GM18951 (cell line): ENCODE results near the gene MRLN.
"Not testable (repeated sequence)": the region's sequence is repeated elsewhere in the genome, so short reads cannot be mapped to it uniquely, and the experiment has no call there.

Source experiments
- POLR2A ChIP-seq: IDR thresholded peaks from 4 replicates; pipeline ENCODE4 v1.6.1; 2011; ENCODE audit warnings: mild to moderate bottlenecking; ENCODE audit not compliant: insufficient read length, insufficient read depth; ENCODE audit errors: extremely low read depth
- in situ Hi-C: fragments of 300-500 bp; cut with MboI; formaldehyde crosslinking; loops from one replicate; pipeline ENCODE4 v1.12.0; 2022; ENCODE audit warnings: low sequenced_read_pairs, mixed read lengths, inconsistent platforms; ENCODE audit not compliant: unreplicated experiment

MRLN gene

DNA sequence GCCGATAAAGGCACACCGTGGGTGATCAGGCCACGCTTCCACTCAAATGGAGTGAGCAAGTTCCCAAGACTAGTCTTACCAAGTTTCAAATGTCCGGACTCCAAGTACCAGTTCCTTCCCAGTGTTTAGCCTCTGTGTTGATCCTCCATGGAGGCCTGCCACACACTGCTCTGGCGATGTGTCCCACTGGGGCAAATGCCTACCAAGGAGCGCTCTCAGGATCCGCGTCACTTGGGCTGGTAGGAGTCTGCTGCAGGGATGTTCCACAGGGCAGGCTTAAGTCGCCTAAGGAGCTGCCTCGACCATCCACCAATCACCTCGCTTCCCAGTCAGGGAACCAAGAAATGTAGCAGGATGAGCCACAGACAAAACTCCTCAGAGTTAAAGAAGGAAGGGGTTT lies 17.4 kb upstream of the MRLN start:
- in situ Hi-C loops, result no loop called here
- no peak for TF ChIP-seq POLR2A

GRCh38 chr10:59762505-59762904 lies 9.2 kb upstream of the MRLN start:
- no peak for TF ChIP-seq POLR2A
- in situ Hi-C loops, result no loop called here

GRCh38 chr10:59757966-59758365 lies 4.7 kb upstream of the MRLN start:
- in situ Hi-C loops, result no loop called here
- no peak for TF ChIP-seq POLR2A

DNA sequence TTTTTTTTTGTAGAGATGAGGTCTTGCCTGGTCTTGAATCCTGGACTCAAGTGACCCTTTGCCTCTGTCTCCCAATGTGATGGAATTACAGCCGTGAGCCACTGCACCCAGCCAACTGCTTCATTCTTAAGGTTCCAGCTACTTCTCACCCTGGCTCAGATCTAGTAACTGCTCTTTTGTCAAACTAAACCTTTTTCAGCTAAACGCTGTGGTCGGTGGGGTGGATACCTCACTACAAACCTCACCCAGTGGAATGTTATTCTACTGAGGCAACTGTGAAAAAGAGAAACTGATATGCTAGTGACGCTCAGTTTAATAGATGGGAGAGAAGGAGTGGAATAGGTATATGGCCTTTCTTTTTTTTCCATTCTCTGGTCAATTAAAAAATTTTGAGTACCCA lies 1.7 kb upstream of the MRLN start:
- in situ Hi-C loops, result no loop called here
- TF ChIP-seq POLR2A, result no peak

GRCh38 chr10:59752278-59752940 lies 846 bp downstream of the MRLN start:
- TF ChIP-seq POLR2A, result no peak
- in situ Hi-C loops, result no loop called here

DNA sequence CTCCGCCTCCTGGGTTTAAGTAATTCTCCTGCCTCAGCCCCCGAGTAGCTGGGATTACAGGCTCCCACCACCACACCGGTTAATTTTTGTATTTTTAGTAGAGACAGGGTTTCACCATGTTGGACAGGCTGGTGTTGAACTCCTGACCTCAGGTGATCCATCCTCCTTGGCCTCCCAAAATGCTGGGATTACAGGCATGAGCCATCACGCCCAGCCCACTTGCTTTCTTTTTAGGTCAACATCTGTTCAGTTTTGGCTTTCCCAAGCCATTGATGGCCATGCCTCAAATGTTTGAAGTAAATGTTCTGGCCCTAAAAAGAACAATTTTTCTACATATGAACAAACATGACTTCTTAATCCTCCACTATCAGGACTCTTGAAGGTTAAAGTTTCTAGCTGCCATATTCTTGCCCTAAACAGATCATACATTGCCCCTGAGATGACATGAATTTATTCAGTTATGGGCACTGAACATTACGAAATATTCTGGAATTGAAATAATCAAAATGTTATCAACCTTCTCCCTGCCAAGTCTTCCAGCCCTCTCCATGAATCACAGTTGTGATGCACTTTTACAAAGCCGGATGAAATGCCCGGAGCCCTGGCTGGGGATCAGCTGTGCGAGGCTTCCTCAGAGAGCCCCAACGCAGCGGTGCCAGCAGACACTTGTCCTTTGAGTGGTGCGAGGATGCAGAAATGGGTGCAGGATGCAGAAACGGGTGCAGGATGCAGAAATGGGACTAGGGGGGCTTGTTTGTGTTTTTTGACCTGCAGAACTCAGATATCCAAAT lies 2.9 kb downstream of the MRLN start:
- in situ Hi-C loops, result no loop called here
- no peak for TF ChIP-seq POLR2A

DNA sequence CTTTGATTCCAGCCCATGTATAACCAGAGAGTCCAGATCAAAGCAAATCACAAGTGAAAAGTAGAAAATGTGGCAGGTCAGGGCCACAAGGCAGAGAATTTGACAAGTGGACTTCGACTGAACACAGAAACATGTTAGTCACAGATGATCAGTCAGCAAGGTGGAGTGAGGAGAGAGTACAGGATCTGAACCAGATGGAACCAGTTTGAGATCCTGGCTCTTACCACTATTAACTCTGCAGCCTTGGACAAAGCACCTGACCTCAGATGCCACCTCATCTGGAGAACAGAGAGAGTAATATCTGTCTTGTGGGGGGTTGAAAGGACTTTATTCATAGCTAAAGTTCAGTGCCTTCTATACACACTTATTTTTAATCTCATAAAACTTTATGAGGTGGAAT lies 4.4 kb downstream of the MRLN start:
- in situ Hi-C loops, result no loop called here
- TF ChIP-seq POLR2A, result no peak

DNA sequence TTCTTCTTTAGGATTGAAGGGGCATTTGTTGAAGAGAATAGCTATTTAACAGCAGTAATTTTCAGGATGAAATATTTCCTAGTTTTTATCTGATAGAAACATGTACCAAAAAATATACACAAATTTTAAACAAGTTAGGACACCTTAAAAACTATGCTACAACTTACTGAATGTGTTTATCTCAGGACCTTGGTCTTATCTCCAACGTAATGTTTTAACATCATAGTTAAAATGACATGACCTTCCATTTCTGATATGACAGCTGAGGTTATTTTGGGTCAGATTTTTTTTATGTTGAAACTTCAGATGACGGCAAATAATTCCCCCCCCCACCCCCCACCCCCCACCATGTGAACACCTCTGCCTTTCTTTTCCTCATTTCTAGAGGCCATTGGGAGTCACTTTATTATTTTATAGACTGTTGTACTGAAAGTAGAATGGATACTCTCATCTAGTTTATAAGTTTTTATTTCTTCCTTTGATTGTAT lies 8.0 kb downstream of the MRLN start:
- no peak for TF ChIP-seq POLR2A
- in situ Hi-C loops, result no loop called here

DNA sequence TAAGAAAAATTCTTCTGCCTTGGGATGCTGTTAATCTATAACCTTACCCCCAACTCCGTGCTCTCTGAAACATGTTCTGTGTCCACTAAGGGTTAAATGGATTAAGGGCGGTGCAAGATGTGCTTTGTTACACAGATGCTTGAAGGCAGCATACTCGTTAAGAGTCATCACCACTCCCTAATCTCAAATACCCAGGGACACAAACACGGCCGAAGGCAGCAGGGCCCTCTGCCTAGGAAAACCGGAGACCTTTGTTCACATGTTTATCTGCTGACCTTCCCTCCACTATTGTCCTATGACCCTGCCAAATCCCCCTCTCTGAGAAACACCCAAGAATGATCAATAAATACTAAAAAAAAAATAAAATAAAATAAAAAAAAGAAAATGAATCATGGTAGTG lies 8.5 kb downstream of the MRLN start:
- in situ Hi-C loops, result not testable (repeated sequence)

DNA sequence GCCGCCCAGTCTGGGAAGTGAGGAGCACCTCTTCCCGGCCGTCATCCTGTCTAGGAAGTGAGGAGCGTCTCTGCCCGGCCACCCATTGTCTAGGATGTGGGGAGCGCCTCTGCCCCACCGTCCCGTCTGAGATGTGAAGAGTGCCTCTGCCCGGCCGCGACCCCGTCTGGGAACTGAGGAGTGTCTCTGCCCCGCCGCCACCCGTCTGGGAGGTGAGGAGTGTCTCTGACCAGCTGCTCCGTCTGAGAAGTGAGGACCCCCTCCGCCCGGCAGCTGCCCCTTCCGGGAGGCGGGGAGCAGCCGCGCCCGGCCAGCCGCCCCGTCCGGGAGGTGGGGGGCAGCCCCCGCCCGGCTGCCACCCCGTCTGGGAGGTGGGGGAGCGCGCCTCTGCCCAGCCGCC lies 9.1 kb downstream of the MRLN start:
- in situ Hi-C loops, result not testable (repeated sequence)

DNA sequence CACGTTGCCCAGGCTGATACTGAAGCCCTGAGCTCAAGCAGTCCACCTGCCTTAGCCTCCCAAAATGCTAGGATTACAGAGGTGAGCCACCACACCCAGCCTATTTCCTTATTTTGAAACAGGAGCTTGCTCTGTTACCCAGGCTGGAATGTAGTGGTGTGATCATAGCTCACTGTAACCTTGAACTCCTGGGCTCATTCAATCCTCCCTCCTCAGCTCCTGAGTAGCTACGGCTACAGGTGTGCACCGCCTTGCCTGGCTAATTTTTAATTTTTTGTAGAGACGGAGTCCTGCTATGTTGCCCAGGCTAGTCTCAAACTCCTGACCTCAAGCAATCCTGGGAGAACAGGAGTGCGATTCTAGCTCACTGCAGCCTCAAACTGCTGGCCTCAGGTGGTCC lies 11.7 kb downstream of the MRLN start:
- in situ Hi-C loops, result no loop called here
- no peak for TF ChIP-seq POLR2A

DNA sequence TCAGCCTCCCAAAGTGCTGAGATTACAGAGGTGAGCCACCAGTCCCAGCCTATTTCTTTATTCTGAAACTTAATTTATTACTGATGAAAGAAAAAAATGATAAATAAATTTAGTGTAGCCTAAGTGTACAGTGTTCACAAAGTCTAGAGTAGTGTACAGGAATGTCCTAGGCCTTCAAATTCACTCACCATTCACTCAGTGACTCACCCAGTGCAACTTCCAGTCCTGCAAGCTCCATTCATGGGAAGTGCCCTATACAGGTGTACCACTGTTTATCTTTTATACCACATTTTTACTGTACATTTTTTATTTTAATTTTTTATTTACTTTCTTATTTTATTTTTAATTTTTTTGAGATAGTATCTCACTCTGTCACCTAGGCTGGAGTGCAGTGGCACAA lies 12.2 kb downstream of the MRLN start:
- in situ Hi-C loops, result no loop called here

DNA sequence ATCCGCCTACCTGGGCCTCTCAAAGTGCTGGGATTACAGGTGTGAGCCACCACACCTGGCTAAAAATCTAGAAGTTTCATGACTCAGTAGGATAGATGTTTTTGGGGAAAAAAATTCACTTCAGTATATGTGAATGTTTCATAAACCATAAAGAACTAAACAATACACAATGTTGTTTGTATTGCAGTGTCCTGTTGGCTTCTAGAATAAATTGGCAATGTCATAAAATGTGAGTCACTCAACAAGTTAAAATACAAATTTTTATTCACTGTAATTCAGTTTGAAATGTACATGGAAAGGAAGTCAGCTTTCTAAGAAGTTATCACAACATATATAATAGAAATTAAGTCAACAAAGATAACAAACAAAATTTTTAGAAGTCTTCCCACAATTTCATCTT lies 16.5 kb downstream of the MRLN start:
- no peak for TF ChIP-seq POLR2A
- in situ Hi-C loops, result no loop called here

More for the DNA sequence above, 12.2 kb downstream of the MRLN start:
- no peak for TF ChIP-seq POLR2A

DNA sequence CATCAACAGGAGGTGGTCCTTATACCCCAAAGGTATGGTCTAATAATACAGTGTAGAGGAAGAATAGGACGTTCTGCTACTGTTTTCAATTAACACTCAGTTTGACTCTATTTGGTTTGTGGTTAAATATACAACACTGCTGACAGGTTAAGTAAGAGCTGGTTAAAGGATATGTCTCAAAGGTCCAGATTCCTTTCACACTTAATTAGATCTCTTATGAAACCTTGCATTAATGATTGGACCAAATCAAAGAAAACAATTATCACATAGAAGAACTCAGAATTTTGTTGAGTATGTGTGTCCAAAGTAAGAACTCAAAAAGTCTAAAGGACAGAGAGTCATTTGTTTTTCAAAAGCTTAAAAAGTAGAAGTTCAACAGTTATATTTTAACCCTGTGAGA lies 18.0 kb downstream of the MRLN start:
- TF ChIP-seq POLR2A, result no peak
- in situ Hi-C loops, result no loop called here
